ENCODE results near the gene SLC25A43.
"Not testable (repeated sequence)": the region's sequence is repeated elsewhere in the genome, so short reads cannot be mapped to it uniquely, and the experiment has no call there.

- not testable (repeated sequence) for TF ChIP-seq POLR2A, CTCF (IDR thresholded peaks at IDR 0.05)
These were observed 94.8 kb downstream of the SLC25A43 start for GRCh38 chrX:119493851-119494495.

Measured in uterus (tissue), 2 donors.